Gastrocnemius medialis (tissue), 4 donors: ENCODE results near the gene PRKCE. TPM values are rescaled to one million over a fixed set of nuclear protein-coding genes. Genes with fewer than 3 reads are reported as not detected.

ENCODE experiments used
- ATAC-seq, 2 donors: fragments of 150-250 bp; one replicate each; pipeline ENCODE4 v1.9.1; 2016
- DNase-seq, 2 donors: peaks; one replicate each; pipeline ENCODE4 v3.0.0-alpha.2; 2019
- H3K27ac ChIP-seq, 4 donors: fragments of 200-600 bp; sonication (generic); 1 replicate in 1 of 4; 2 replicates in 3 of 4; pipeline ENCODE4 v1.5.1; 2016 to 2018; ENCODE audit warnings: mild to moderate bottlenecking in 2 of 4, moderate library complexity in 1 of 4
- H3K27me3 ChIP-seq, 3 donors: fragments of 200-600 bp; sonication (generic) in 2 of 3; 1 replicate in 1 of 3; 2 replicates in 2 of 3; pipeline versions ENCODE4 v1.5.1 to v1.6.0; 2016 to 2019; ENCODE audit warnings: mild to moderate bottlenecking in 1 of 3, moderate library complexity in 1 of 3
- H3K36me3 ChIP-seq, 2 donors: fragments of 200-600 bp; sonication (generic) in 1 of 2; one replicate each; pipeline ENCODE4 v1.5.1; 2017 to 2018
- H3K4me1 ChIP-seq, 2 donors: fragments of 200-600 bp; sonication (generic) in 1 of 2; one replicate each; pipeline ENCODE4 v1.5.1; 2016 to 2017; ENCODE audit warnings: mild to moderate bottlenecking in 2 of 2
- H3K4me3 ChIP-seq, 4 donors: fragments of 200-600 bp; sonication (generic) in 3 of 4; 1 replicate in 1 of 4; 2 replicates in 3 of 4; pipeline ENCODE4 v1.5.1; 2016 to 2019; ENCODE audit warnings: mild to moderate bottlenecking in 2 of 4
- H3K9me3 ChIP-seq, 3 donors: fragments of 200-600 bp; sonication (generic) in 2 of 3; 1 replicate in 1 of 3; 2 replicates in 2 of 3; pipeline ENCODE4 v1.5.1; 2016 to 2019
- POLR2A ChIP-seq, 2 donors: fragments of 450-650 bp; IDR thresholded peaks; one replicate each; pipeline ENCODE4 v1.6.1; 2017; ENCODE audit warnings: antibody characterized with exemption in 2 of 2, mild to moderate bottlenecking in 2 of 2, moderate library complexity in 2 of 2
- in situ Hi-C, 4 donors: fragments of 200-750 bp; cut with MboI; loops; one replicate each; pipeline versions ENCODE4 v1.15.0 to v1.8.0; 2017; ENCODE audit warnings: low sequenced_read_pairs in 4 of 4
- intact Hi-C: fragments of 100-400 bp; cut with DNase I; formaldehyde crosslinking; loops from one replicate; pipeline ENCODE4 v1.15.1; 2023; ENCODE audit warnings: low total_unique reads
- total RNA-seq, 4 donors: library from RNA; depleted of rRNA; stranded (reverse); fragments of >200 nt; gene quantifications; one replicate each; pipeline versions ENCODE4 v1.1.0 to v1.2.3, GENCODE V29; 2016
- TF ChIP-seq, protein P1 (sequence below), 5 experiments: fragments of 450-650 bp in 3 of 5; fragments of 200-600 bp in 2 of 5; sonication (generic) in 2 of 5; IDR thresholded peaks in 4 of 5; conservative IDR thresholded peaks in 1 of 5; 1 replicate in 4 of 5; 2 replicates in 1 of 5; pipeline ENCODE4 v1.5.1; 2016 to 2019; ENCODE audit warnings: antibody characterized with exemption in 5 of 5, mild to moderate bottlenecking in 3 of 5, moderate library complexity in 3 of 5

The PRKCE gene
- 10 to 100 TPM in 2 of 4 donors, 1 to 10 TPM in 2; 5.8 to 28.9 (median 11.8) TPM for total RNA-seq

DNA sequence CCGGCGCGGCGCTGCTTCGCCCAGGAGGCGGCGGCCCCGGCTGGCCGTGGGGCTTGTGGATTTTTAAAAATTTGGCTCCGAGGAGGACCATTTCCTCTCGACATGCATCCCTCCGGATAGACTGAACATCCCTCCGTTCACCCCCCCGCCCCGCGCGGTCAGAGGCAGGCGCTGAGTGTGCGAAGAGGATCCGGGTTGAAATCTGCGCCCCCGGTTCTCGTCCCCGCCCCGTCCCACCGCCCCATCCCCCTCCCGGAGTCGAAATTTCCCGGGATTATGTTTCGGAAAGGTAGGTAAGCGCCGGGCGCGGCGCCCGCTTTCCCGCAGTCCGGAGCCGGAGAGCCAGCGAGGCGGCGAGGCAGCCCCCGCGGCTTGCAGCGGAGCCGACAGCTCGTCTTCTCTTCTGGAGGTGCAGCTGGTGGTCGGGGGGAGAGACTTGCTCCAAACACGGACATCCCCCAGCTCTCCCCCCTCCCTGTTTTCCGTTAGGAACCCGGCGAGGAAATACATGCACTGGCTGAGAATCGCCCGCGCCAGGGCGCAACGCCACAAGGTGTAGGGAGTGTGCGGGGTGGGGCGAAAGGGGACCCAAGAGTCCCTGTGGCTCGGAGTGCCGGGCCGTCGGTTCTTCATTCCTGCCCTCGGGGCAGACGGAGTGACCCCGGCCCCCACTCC, at the start of gene PRKCE:
TSS of gene PRKCE (plus strand) at position 261 of the 675 bp plus-strand sequence.
- DNase-seq, result peak; percentile 31 to 59
- Histone ChIP-seq H3K4me3 (peak within 1 kb of the TSS; percentile 74 to 93 (median 84)), H3K9me3 (no peaks in the 10 kb centered on the region), H3K4me1 (peaks cover 24 to 33% of the 10 kb centered on the region in 2 donors), H3K36me3 (no peaks in the 10 kb centered on the region), H3K27ac (peak within 1 kb of the TSS; percentile 93 to 100 (median 94)), H3K27me3 (no peaks in the 10 kb centered on the region)
- TF ChIP-seq, protein P1, sequence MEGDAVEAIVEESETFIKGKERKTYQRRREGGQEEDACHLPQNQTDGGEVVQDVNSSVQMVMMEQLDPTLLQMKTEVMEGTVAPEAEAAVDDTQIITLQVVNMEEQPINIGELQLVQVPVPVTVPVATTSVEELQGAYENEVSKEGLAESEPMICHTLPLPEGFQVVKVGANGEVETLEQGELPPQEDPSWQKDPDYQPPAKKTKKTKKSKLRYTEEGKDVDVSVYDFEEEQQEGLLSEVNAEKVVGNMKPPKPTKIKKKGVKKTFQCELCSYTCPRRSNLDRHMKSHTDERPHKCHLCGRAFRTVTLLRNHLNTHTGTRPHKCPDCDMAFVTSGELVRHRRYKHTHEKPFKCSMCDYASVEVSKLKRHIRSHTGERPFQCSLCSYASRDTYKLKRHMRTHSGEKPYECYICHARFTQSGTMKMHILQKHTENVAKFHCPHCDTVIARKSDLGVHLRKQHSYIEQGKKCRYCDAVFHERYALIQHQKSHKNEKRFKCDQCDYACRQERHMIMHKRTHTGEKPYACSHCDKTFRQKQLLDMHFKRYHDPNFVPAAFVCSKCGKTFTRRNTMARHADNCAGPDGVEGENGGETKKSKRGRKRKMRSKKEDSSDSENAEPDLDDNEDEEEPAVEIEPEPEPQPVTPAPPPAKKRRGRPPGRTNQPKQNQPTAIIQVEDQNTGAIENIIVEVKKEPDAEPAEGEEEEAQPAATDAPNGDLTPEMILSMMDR (IDR thresholded peaks at IDR 0.05 in 4 of 5, conservative IDR thresholded peaks at IDR 0.05 in 1 of 5), result no peak
- TF ChIP-seq POLR2A (IDR thresholded peaks at IDR 0.05), result no peak
- intact Hi-C loops (loop anchor here (1.0 to 5.0 kb wide), 4 partner anchors 29 to 646 kb away; partner anchors contain the start of gene EPAS1), in situ Hi-C loops (no loop called here)
- ATAC-seq, result peak; percentile 33 to 39

DNA sequence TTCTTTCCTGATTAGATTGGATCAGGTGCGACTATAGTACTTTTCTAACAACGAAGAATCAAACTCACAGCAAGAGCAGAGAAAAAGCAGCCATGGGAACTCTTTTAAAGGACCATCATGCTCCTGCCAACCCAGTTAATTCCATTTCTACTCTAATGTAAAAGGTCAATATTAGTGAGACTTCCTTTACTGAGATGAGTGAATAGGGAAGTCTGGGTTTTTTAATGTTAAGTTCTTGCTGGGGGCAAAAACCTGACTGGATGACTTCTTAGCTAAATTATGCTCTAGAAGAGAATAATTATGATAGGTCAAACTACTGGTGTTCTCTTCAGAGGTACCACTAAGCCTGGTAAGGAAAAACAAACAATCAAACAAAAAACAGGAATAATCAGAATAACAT, 48.9 kb upstream of the PRKCE start:
- Histone ChIP-seq H3K27ac (no peak overlapping the region), H3K9me3 (no peaks in the 10 kb centered on the region), H3K27me3 (no peaks in the 10 kb centered on the region), H3K36me3 (peaks cover 2 to 47% of the 10 kb centered on the region in 2 donors), H3K4me3 (no peak overlapping the region), H3K4me1 (no peaks in the 10 kb centered on the region)
- DNase-seq (no peak), ATAC-seq (no peak)
- TF ChIP-seq, protein P1 (IDR thresholded peaks at IDR 0.05 in 4 of 5, conservative IDR thresholded peaks at IDR 0.05 in 1 of 5), result no peak
- no peak for TF ChIP-seq POLR2A (IDR thresholded peaks at IDR 0.05)
- intact Hi-C loops (no loop called here), in situ Hi-C loops (no loop called here)

DNA sequence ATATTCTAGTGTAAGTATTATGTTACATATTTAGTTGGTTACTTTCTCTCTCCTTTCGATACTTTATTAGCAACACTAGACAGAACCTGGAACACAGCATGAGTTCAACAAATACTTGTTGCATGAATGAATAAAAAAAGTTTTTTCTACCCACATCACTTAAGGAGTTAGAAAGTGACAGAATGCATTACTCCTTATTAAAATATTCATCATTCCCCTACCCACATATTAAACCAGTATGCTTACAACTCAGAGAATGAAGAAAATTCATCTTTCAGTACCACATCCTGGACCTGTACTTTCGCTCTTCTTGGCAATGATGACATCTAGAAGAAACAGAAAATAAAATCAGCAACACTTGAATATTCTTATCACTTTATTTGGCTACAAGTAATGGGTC, 46.4 kb upstream of the PRKCE start:
- TF ChIP-seq POLR2A (IDR thresholded peaks at IDR 0.05), result no peak
- TF ChIP-seq, protein P1 (IDR thresholded peaks at IDR 0.05 in 4 of 5, conservative IDR thresholded peaks at IDR 0.05 in 1 of 5), result no peak
- H3K36me3 ChIP-seq, result peaks cover 2 to 31% of the 10 kb centered on the region in 2 donors
- peaks cover 3 to 7% of the 10 kb centered on the region in 2 donors for H3K4me1 ChIP-seq
- H3K9me3 ChIP-seq, result no peaks in the 10 kb centered on the region
- in situ Hi-C loops (no loop called here), intact Hi-C loops (no loop called here)
- no peak overlapping the region for H3K4me3 ChIP-seq
- H3K27ac ChIP-seq, result no peak overlapping the region
- no peaks in the 10 kb centered on the region for H3K27me3 ChIP-seq
- DNase-seq (no peak), ATAC-seq (no peak)

DNA sequence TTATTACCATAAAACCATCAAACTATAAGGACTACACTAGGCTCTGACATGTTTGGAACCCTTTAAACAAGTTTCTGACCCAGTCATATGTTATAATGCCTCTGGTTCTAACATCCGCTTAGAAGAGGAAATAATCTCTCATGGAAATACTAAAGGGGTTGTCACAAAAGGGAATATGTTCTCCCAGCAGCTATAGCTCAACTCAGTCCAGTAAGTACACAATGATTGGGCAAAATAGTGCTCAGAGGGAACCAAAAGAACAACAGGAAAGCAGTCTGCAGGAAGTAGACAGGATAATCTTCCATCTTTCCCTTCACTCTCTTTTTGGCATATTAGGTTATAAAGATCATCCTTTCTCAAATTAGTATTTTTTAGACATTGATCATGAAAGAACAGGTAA, 44.7 kb upstream of the PRKCE start:
- Histone ChIP-seq H3K27me3 (no peaks in the 10 kb centered on the region), H3K9me3 (no peaks in the 10 kb centered on the region), H3K4me1 (peaks cover 9 to 13% of the 10 kb centered on the region in 2 donors), H3K27ac (no peak overlapping the region), H3K36me3 (peaks cover 2 to 14% of the 10 kb centered on the region in 2 donors), H3K4me3 (no peak overlapping the region)
- intact Hi-C loops (no loop called here), in situ Hi-C loops (no loop called here)
- ATAC-seq (no peak), DNase-seq (no peak)
- TF ChIP-seq, protein P1 (IDR thresholded peaks at IDR 0.05 in 4 of 5, conservative IDR thresholded peaks at IDR 0.05 in 1 of 5), result no peak
- no peak for TF ChIP-seq POLR2A (IDR thresholded peaks at IDR 0.05)
